Fibroblast of lung (primary cell): Measurements from ENCODE around the gene RNF215. TPM values are rescaled to one million over a fixed set of nuclear protein-coding genes. Genes with fewer than 3 reads are reported as not detected.

ENCODE experiments used
- DNase-seq, 2 donors: peaks; one replicate each; pipeline versions ENCODE4 v3.0.0 to v3.0.0-alpha.2; 2010; ENCODE audit warnings: low read depth in 2 of 2
- H2AFZ ChIP-seq: 2 replicates; pipeline ENCODE4 v1.5.1; 2012; ENCODE audit warnings: low read length, control low read depth, inconsistent platforms
- H3K27ac ChIP-seq: 2 replicates; pipeline ENCODE4 v1.5.1; 2011; ENCODE audit warnings: low read length, control low read depth; ENCODE audit not compliant: insufficient read depth
- H3K27me3 ChIP-seq: 2 replicates; pipeline ENCODE4 v1.5.1; 2011; ENCODE audit warnings: mild to moderate bottlenecking, low read length; ENCODE audit not compliant: control insufficient read depth, insufficient read depth
- H3K36me3 ChIP-seq: 2 replicates; pipeline ENCODE4 v1.5.1; 2011; ENCODE audit warnings: low read length; ENCODE audit not compliant: control insufficient read depth, insufficient read depth
- H3K4me1 ChIP-seq: 2 replicates; pipeline ENCODE4 v1.5.1; 2011; ENCODE audit warnings: low read length; ENCODE audit not compliant: control insufficient read depth, insufficient read depth; ENCODE audit errors: extremely low read depth
- H3K4me2 ChIP-seq: 2 replicates; pipeline ENCODE4 v1.5.1; 2011; ENCODE audit warnings: low read length, control low read depth; ENCODE audit not compliant: insufficient read depth; ENCODE audit errors: extremely low read depth
- H3K4me3 ChIP-seq, 4 experiments: fragments of 200-600 bp in 1 of 4; sonication (generic) in 1 of 4; replicated peaks in 1 of 4; 2 replicates each; pipeline ENCODE4 v1.5.1; 2011 to 2016; ENCODE audit warnings: low read length in 4 of 4, low read depth in 3 of 4, mild to moderate bottlenecking in 3 of 4, control low read depth in 2 of 4, inconsistent platforms in 1 of 4, mixed read lengths in 1 of 4; ENCODE audit not compliant: insufficient read depth in 1 of 4; ENCODE audit errors: control extremely low read depth in 1 of 4
- H3K79me2 ChIP-seq: 2 replicates; pipeline ENCODE4 v1.5.1; 2012; ENCODE audit warnings: mild to moderate bottlenecking, low read length, inconsistent platforms; ENCODE audit not compliant: control insufficient read depth, insufficient read depth
- H3K9ac ChIP-seq: 2 replicates; pipeline ENCODE4 v1.5.1; 2011; ENCODE audit warnings: mild to moderate bottlenecking, low read length, control low read depth; ENCODE audit not compliant: insufficient read depth
- H3K9me3 ChIP-seq: 2 replicates; pipeline ENCODE4 v1.5.1; 2012; ENCODE audit warnings: low read depth, low read length; ENCODE audit not compliant: control insufficient read depth, insufficient read depth
- H4K20me1 ChIP-seq: 2 replicates; pipeline ENCODE4 v1.5.1; 2011; ENCODE audit warnings: low read length; ENCODE audit not compliant: control insufficient read depth, insufficient read depth; ENCODE audit errors: extremely low read depth
- CTCF ChIP-seq, 2 donors: IDR thresholded peaks in 1 of 2; conservative IDR thresholded peaks in 1 of 2; 1 replicate in 1 of 2; 2 replicates in 1 of 2; pipeline ENCODE4 v1.5.1; 2011 to 2012; ENCODE audit warnings: low read length in 2 of 2, control low read depth in 1 of 2, inconsistent platforms in 1 of 2, low read depth in 1 of 2, mild to moderate bottlenecking in 1 of 2
- EZH2 ChIP-seq: IDR thresholded peaks from 2 replicates; pipeline ENCODE4 v1.5.1; 2012; ENCODE audit warnings: low read length, control low read depth, mild to moderate bottlenecking; ENCODE audit errors: missing control alignments
- polyA plus RNA-seq, 2 donors: library from polyadenylated mRNA; depleted of rRNA in 1 of 2; stranded (reverse) in 1 of 2; unstranded in 1 of 2; fragments of >200 nt; gene quantifications; 2 replicates each; pipeline ENCODE4 v1.2.1, GENCODE V29; 2011 to 2012; ENCODE audit warnings: missing spikeins in 1 of 2
- total RNA-seq: library from RNA; depleted of rRNA; stranded (reverse); fragments of >200 nt; gene quantifications from 2 replicates; pipeline ENCODE4 v1.2.1, GENCODE V29; 2014

The RNF215 gene
- total and polyA plus RNA-seq, 2 donors (not counting 1 experiment from before 2014, with no cell fraction given): 5.3 to 30.2 TPM

GRCh38 chr22:30399718-30400117 lies 12.5 kb upstream of the RNF215 start:
- H3K27ac ChIP-seq: no peak overlapping the region
- no peaks in the 10 kb centered on the region for H3K9me3 ChIP-seq
- no peak for DNase-seq
- H4K20me1 ChIP-seq: no peaks in the 10 kb centered on the region
- no peak for TF ChIP-seq CTCF (conservative IDR thresholded peaks at IDR 0.05 in 1 of 2, IDR thresholded peaks at IDR 0.05 in 1 of 2; ENCODE audit: low read depth in 1 of 2, low read length in 2 of 2)
- TF ChIP-seq EZH2: no peak
- no peak overlapping the region for H3K4me3 ChIP-seq
- no peak overlapping the region for H3K4me2 ChIP-seq
- H3K4me1 ChIP-seq: peaks cover 11% of the 10 kb centered on the region
- no peaks in the 10 kb centered on the region for H3K27me3 ChIP-seq
- no peak overlapping the region for H3K9ac ChIP-seq
- H3K79me2 ChIP-seq: peaks cover 22% of the 10 kb centered on the region
- peaks cover 1% of the 10 kb centered on the region for H3K36me3 ChIP-seq
- no peak overlapping the region for H2AFZ ChIP-seq

GRCh38 chr22:30398685-30399680 lies 11.8 kb upstream of the RNF215 start:
- Histone ChIP-seq H3K4me1 (peaks cover 11% of the 10 kb centered on the region), H3K79me2 (peaks cover 22% of the 10 kb centered on the region), H3K27me3 (no peaks in the 10 kb centered on the region), H3K9ac (no peak overlapping the region), H3K4me2 (peak overlapping the region; percentile 69), H3K4me3 (peak overlapping the region in 3 of 4 experiments; percentile 19 to 77 (median 76)), H2AFZ (no peak overlapping the region), H3K36me3 (peaks cover 1% of the 10 kb centered on the region), H4K20me1 (no peaks in the 10 kb centered on the region), H3K9me3 (no peaks in the 10 kb centered on the region), H3K27ac (no peak overlapping the region)
- DNase-seq: no peak
- TF ChIP-seq EZH2: no peak
- no peak for TF ChIP-seq CTCF (conservative IDR thresholded peaks at IDR 0.05 in 1 of 2, IDR thresholded peaks at IDR 0.05 in 1 of 2; ENCODE audit: low read depth in 1 of 2, low read length in 2 of 2)
